ENCODE measurements around the gene LGALS3.

- no peak for TF ChIP-seq POLR2A (IDR thresholded peaks at IDR 0.05; ENCODE audit: low read length)
- no peak for TF ChIP-seq GATA1 (IDR thresholded peaks at IDR 0.05; ENCODE audit: low read depth, low read length)
Observed at GRCh38 chr14:55102141-55102621, 26.9 kb upstream of the LGALS3 start.
